PFSK-1 (cell line): ENCODE results near the gene KDM2B.

Experiments used
- POLR2AphosphoS5 ChIP-seq: IDR thresholded peaks from 2 replicates; pipeline ENCODE4 v1.6.1; 2012; ENCODE audit warnings: low read depth, mild to moderate bottlenecking, control low read depth, low read length, moderate library complexity
- REST ChIP-seq, 2 experiments: IDR thresholded peaks; 2 replicates each; pipeline versions ENCODE4 v1.6.1 to v1.8.0; 2011 to 2012; ENCODE audit warnings: low read depth in 2 of 2, low read length in 2 of 2, control low read depth in 1 of 2, inconsistent platforms in 1 of 2, mild to moderate bottlenecking in 1 of 2, moderate library complexity in 1 of 2; ENCODE audit not compliant: insufficient read depth in 1 of 2
- SIN3A ChIP-seq: IDR thresholded peaks from 2 replicates; pipeline ENCODE4 v1.6.1; 2012; ENCODE audit warnings: mild to moderate bottlenecking, low read length, moderate library complexity, borderline replicate concordance; ENCODE audit not compliant: insufficient read depth

GRCh38 chr12:121507245-121507644, 73.6 kb downstream of the KDM2B start:
- TF ChIP-seq POLR2AphosphoS5 (no peak), REST (IDR thresholded peaks at IDR 0.05; ENCODE audit: insufficient read depth in 1 of 2, low read depth in 2 of 2, low read length in 2 of 2) (no peak), SIN3A (no peak)
